HEK293T (cell line): ENCODE measurements around the gene CLCA1.

Source experiments
- CTCF ChIA-PET: fragments of 350-600 bp; formaldehyde crosslinking; extraction: SDS; loops from one replicate; lab custom pipeline; 2021; ENCODE audit warnings: antibody characterized with exemption, inconsistent platforms; lab: Yijun Ruan, JAX
- POLR2A ChIA-PET: fragments of 350-600 bp; formaldehyde crosslinking; extraction: SDS; loops from one replicate; lab custom pipeline; 2020; ENCODE audit warnings: antibody characterized with exemption, inconsistent platforms; lab: Yijun Ruan, JAX
- DNase-seq: peaks from one replicate; pipeline ENCODE4 v3.0.0; 2012; ENCODE audit warnings: mixed read lengths; ENCODE audit errors: extremely low spot score
- ARNT ChIP-seq: fragments of 450-650 bp; IDR thresholded peaks from 2 replicates; pipeline ENCODE4 v1.6.1; 2017; ENCODE audit warnings: mild to moderate bottlenecking
- BHLHE40 ChIP-seq: fragments of 450-650 bp; IDR thresholded peaks from 2 replicates; pipeline ENCODE4 v1.6.1; 2016; ENCODE audit warnings: mild to moderate bottlenecking, moderate library complexity, borderline replicate concordance
- CTBP1 ChIP-seq: fragments of 450-650 bp; IDR thresholded peaks from 2 replicates; pipeline ENCODE4 v1.6.1; 2016; ENCODE audit warnings: borderline replicate concordance
- ELF4 ChIP-seq: fragments of 450-650 bp; IDR thresholded peaks from 2 replicates; pipeline ENCODE4 v1.6.1; 2017; ENCODE audit warnings: antibody characterized with exemption
- FOXA1 ChIP-seq: fragments of 450-650 bp; IDR thresholded peaks from 2 replicates; pipeline ENCODE4 v1.6.1; 2016; ENCODE audit warnings: mild to moderate bottlenecking
- FOXK2 ChIP-seq: fragments of 450-650 bp; IDR thresholded peaks from 2 replicates; pipeline ENCODE4 v1.6.1; 2016; ENCODE audit warnings: mild to moderate bottlenecking
- FOXM1 ChIP-seq: fragments of 450-650 bp; IDR thresholded peaks from 2 replicates; pipeline ENCODE4 v1.6.1; 2017; ENCODE audit warnings: mild to moderate bottlenecking, borderline replicate concordance
- HDGF ChIP-seq: fragments of 450-650 bp; IDR thresholded peaks from 2 replicates; pipeline ENCODE4 v1.6.1; 2017; ENCODE audit warnings: antibody characterized with exemption, borderline replicate concordance
- L3MBTL2 ChIP-seq: fragments of 450-650 bp; conservative IDR thresholded peaks from 2 replicates; pipeline ENCODE4 v1.6.1; 2016; ENCODE audit warnings: mild to moderate bottlenecking
- LEF1 ChIP-seq: fragments of 450-650 bp; IDR thresholded peaks from 2 replicates; pipeline ENCODE4 v1.6.1; 2017; ENCODE audit warnings: mild to moderate bottlenecking, borderline replicate concordance
- NFRKB ChIP-seq: fragments of 450-650 bp; IDR thresholded peaks from 2 replicates; pipeline ENCODE4 v1.6.1; 2016; ENCODE audit warnings: mild to moderate bottlenecking, moderate library complexity
- PKNOX1 ChIP-seq: fragments of 450-650 bp; IDR thresholded peaks from 2 replicates; pipeline ENCODE4 v1.6.1; 2016
- SP1 ChIP-seq: fragments of 450-650 bp; IDR thresholded peaks from 2 replicates; pipeline ENCODE4 v1.6.1; 2017
- SUZ12 ChIP-seq: fragments of 450-650 bp; IDR thresholded peaks from 2 replicates; pipeline ENCODE4 v1.6.1; 2016; ENCODE audit warnings: mild to moderate bottlenecking
- TARDBP ChIP-seq: fragments of 450-650 bp; IDR thresholded peaks from 2 replicates; pipeline ENCODE4 v1.6.1; 2016
- ZNF384 ChIP-seq: fragments of 450-650 bp; IDR thresholded peaks from 2 replicates; pipeline ENCODE4 v1.6.1; 2016

Gene CLCA1

GRCh38 chr1:86441997-86442396 lies 26.7 kb upstream of the CLCA1 start:
- no peak for DNase-seq
- POLR2A ChIA-PET = interaction anchor here (0.9 kb wide), 1 partner anchor 46 kb away, joined by 3 read pairs; the partner anchor contains the start of gene ODF2L
- no peak for TF ChIP-seq PKNOX1
- TF ChIP-seq BHLHE40 = no peak
- no peak for TF ChIP-seq FOXM1
- no peak for TF ChIP-seq CTBP1
- TF ChIP-seq ZNF384 = no peak
- no peak for TF ChIP-seq FOXA1
- no peak for TF ChIP-seq SUZ12
- CTCF ChIA-PET = no interaction called here

- DNase-seq = no peak
- CTCF ChIA-PET = no interaction called here
- TF ChIP-seq ELF4 (no peak), ARNT (no peak), FOXA1 (no peak), BHLHE40 (no peak), CTBP1 (no peak), SP1 (no peak), PKNOX1 (no peak), TARDBP (no peak)
- POLR2A ChIA-PET = no interaction called here
Observed at GRCh38 chr1:86445919-86446318, 22.8 kb upstream of the CLCA1 start.

GRCh38 chr1:86447198-86447790 lies 21.4 kb upstream of the CLCA1 start:
- TF ChIP-seq SUZ12 = no peak
- TF ChIP-seq ZNF384 = no peak
- TF ChIP-seq LEF1 = no peak
- CTCF ChIA-PET = no interaction called here
- no peak for DNase-seq
- POLR2A ChIA-PET = no interaction called here

- TF ChIP-seq FOXA1 = no peak
- TF ChIP-seq ZNF384 = no peak
- TF ChIP-seq FOXM1 = no peak
- no peak for TF ChIP-seq ARNT
- TF ChIP-seq BHLHE40 = no peak
- TF ChIP-seq TARDBP = no peak
- TF ChIP-seq PKNOX1 = no peak
- TF ChIP-seq LEF1 = no peak
- no peak for TF ChIP-seq HDGF
- no peak for TF ChIP-seq L3MBTL2
- no peak for TF ChIP-seq SP1
- no peak for TF ChIP-seq ELF4
- no peak for TF ChIP-seq NFRKB
- no peak for TF ChIP-seq SUZ12
- no peak for DNase-seq
- CTCF ChIA-PET = no interaction called here
- POLR2A ChIA-PET = no interaction called here
Observed at GRCh38 chr1:86448670-86449069, 20.1 kb upstream of the CLCA1 start.

DNA sequence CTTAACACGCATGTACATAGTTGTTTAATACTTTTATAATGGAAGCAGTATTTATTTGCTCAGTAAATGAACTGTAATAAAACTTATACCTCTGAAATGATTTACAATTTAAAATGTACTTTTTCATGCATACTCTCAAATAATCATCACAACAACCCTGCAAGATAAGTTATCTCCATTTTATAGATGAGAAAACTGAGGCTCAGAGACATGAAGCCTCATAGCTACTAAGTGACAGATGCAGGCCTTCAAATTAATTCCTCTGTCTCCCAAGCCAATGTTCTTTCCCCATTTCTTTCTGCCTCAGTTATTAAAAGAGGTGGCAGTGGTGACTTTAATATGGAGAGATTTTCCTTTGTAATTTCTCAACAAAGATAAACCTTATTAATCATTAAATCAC lies 19.6 kb upstream of the CLCA1 start:
- no peak for TF ChIP-seq SP1
- TF ChIP-seq TARDBP = no peak
- no peak for TF ChIP-seq ARNT
- TF ChIP-seq ELF4 = no peak
- TF ChIP-seq ZNF384 = no peak
- no peak for TF ChIP-seq SUZ12
- TF ChIP-seq NFRKB = no peak
- TF ChIP-seq FOXK2 = no peak
- no peak for TF ChIP-seq FOXA1
- TF ChIP-seq PKNOX1 = no peak
- no peak for TF ChIP-seq LEF1
- no peak for TF ChIP-seq FOXM1
- TF ChIP-seq CTBP1 = no peak
- no peak for TF ChIP-seq L3MBTL2
- TF ChIP-seq HDGF = no peak
- TF ChIP-seq BHLHE40 = no peak
- CTCF ChIA-PET = no interaction called here
- DNase-seq = no peak
- POLR2A ChIA-PET = no interaction called here

GRCh38 chr1:86450847-86451246 lies 17.9 kb upstream of the CLCA1 start:
- DNase-seq = no peak
- POLR2A ChIA-PET = no interaction called here
- CTCF ChIA-PET = no interaction called here
- no peak for TF ChIP-seq ELF4
- no peak for TF ChIP-seq SP1
- no peak for TF ChIP-seq PKNOX1
- TF ChIP-seq TARDBP = no peak
- no peak for TF ChIP-seq SUZ12
- TF ChIP-seq NFRKB = no peak
- TF ChIP-seq FOXK2 = no peak
- TF ChIP-seq CTBP1 = no peak
- no peak for TF ChIP-seq ZNF384
- TF ChIP-seq LEF1 = no peak
- TF ChIP-seq HDGF = no peak
